ENCODE data around the gene CFL1.

Gene CFL1

DNA sequence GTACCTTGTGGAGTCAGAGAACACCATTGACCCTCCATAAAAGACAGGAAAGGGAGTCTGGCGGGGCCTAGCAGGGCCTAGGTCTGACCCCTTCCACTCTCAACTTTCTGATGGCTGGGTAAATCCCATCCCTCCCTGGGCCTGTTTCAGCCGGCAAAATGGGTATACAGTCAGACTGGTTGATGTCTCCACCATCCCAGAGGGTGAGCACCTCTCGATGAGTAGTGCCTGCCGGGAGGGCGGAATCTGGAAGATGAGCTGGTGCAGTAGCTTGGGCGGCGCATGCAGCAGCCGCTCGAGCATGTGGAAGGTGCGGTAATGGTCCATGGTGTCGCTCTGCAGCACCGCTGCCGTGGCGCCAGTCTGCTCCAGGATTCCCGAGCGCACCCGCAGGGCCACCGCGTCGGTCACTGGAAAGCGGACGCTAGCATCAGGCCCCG is 29.8 kb upstream of the CFL1 start:
- DNase-seq: no peak

DNA sequence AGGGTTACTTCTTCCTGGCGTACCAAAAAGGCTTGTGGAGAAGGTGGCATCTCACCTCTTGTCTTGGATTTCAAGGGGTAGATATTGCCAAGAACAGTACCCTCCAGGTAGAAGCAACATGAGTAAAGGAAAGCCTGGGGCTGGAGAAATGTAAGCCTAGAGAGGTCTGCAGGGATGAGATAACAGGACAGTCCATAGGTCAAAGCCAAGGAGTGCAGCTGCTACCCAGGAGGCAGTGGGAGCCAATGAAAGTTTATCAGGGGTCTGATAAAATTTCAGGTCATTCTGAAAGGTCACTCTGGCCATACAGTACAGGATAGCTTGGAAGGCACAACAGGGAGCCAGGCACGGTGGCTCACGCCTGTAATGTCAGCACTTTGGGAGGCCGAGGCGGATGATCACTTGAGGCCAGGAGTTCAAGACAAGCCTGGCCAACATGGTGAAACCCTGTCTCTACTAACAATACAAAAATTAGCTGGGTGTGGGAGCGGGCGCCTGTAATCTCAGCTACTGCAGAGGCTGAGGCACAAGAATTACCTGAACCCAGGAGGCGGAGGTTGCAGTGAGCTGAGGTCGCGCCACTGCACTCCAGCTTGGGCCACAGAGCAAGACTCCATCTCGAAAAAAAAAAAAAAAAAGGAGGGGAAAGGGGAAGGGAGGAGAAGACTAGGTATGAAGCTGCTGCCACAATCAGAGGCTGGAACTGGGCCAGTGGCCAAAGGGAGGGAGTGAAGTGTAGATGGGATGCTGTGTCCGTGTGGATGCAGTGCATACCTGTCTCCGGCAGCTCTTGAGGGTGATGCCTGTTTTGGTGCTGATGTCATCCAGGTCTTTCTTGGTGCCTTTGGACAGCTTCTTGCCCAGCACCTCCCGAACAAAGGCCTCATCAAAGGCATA is 29.1 kb upstream of the CFL1 start:
- no peak for DNase-seq

DNA sequence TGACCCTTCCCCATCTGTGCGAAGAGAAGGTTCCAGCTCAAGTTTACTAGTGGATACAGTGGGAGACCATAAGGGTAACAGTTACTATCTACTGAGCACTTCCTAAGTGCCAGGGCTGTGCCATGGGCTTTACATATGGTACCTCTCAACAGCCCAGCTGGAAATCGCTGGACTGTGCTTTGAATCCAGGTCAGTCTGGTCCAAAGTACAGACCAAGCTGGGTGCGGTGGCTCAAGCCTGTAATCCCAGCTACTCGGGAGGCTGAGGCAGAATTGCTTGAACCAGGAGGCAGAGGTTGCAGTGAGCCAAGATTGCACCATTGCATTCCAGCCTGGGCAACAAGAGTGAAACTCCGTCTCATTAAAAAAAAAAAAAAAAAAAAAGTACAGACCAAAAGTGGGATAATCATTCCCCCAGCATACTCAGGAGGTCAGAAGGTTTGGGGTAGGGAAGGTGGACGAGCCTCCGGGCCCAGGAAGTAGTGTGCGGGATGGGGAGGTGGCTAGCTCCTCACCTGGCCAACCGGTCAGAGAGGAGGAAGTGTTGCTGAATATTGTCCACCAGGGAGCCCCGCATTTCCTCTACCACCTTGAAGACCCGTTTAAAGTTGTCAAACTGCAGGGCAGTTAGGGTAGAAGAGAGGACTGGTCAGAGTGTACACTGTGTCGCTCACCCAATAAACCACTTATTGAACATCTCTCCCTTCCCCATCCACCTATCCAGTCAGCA is 28.0 kb upstream of the CFL1 start:
- DNase-seq: no peak

DNA sequence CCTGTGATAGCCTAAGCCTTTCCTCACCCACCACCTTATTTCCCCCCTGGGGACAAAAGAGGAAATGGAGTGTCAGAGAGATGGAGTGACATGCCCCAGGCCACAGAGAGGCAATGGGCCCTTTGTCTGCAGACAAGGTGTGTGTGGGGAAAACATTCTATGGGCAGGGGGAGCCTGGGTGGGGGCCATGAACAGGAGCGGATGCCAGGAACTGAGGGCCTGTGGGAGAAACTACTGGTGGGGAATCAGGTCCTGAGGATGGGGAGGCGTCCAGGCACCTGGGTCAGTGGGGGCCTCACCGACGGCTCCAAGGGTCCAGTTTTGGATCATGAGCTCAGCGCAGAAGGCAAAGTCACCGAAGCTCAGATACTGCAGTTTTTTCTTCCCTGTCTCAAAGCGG is 27.3 kb upstream of the CFL1 start:
- DNase-seq: no peak

DNA sequence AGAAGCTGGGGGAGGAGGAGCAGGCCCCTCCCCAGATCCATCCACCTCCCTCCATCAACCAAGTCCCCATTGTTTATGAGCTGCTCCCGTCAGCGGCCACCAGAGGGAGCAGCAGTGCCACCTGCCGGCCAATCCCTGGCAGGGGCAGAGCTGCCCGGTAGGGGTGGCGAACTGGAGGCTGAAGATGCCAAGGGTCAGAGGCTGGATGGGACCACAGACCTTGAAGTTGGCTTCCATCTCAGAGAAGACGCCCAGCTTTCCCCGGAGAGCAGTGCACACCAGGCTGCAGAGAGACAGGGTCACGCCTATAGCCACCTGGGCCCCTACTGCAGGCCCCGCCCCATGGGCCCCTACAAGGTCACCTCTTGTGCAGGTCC is 26.7 kb upstream of the CFL1 start:
- peak; percentile 41 for DNase-seq

DNA sequence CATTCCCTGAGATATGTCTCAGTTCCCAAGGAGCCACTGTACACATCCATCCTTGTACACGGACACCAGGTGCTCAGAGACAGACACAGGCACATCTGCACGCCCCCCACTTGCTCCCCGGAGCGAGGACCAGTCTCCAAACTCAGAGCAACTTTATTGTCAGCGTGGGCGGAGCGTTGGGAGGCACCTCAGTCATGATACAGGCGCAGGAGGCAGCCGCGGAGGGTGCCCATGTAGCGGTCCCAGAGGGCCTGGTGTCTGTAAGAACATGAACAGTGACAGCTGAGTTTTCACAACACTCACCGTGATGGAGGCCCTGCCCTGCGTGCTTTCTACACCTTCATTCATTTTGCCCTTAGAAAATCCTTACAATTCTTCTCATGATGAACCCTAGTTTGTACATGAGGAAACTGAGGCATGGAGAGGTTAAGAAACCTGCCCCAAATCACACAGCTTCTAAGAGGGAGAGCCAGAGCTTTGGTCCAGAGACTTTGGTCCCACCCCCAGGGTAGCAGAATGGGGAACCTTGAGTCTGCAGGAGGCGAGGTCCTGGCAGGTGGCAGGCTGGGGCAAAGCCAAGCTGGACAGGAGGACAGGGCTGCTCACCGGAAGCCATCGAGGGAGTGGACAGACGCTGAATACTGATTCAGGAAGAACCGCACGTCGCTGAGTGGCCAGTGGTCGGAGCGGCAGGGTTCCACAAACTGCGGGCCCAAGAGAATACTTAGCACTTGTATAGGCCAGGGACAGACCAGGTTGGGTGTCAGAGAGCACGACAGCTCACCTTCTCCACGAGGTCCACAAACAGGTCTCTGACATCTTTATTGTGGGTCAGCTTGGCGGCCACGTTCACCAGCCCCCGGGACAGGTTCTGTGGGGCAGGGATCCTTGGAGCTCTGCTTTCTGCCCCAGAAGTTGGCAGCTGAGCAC is 26.1 kb upstream of the CFL1 start:
- no peak for DNase-seq

DNA sequence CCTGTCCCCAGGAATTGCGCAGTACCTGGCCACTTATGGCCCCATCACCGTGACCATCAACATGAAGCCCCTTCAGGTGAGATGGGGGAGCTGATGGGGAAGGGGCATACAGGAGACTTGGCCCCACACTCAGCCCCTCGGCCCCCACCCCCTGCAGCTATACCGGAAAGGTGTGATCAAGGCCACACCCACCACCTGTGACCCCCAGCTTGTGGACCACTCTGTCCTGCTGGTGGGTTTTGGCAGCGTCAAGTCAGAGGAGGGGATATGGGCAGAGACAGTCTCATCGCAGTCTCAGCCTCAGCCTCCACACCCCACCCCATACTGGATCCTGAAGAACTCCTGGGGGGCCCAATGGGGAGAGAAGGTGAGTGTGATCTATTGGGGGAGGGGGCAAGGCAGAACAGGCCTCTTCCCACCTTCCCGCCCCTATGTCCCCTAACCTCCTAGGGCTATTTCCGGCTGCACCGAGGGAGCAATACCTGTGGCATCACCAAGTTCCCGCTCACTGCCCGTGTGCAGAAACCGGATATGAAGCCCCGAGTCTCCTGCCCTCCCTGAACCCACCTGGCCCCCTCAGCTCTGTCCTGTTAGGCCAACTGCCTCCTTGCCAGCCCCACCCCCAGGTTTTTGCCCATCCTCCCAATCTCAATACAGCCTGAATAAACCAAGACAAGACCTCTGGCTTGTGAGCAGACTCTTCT is 25.2 kb upstream of the CFL1 start:
- DNase-seq: no peak

DNA sequence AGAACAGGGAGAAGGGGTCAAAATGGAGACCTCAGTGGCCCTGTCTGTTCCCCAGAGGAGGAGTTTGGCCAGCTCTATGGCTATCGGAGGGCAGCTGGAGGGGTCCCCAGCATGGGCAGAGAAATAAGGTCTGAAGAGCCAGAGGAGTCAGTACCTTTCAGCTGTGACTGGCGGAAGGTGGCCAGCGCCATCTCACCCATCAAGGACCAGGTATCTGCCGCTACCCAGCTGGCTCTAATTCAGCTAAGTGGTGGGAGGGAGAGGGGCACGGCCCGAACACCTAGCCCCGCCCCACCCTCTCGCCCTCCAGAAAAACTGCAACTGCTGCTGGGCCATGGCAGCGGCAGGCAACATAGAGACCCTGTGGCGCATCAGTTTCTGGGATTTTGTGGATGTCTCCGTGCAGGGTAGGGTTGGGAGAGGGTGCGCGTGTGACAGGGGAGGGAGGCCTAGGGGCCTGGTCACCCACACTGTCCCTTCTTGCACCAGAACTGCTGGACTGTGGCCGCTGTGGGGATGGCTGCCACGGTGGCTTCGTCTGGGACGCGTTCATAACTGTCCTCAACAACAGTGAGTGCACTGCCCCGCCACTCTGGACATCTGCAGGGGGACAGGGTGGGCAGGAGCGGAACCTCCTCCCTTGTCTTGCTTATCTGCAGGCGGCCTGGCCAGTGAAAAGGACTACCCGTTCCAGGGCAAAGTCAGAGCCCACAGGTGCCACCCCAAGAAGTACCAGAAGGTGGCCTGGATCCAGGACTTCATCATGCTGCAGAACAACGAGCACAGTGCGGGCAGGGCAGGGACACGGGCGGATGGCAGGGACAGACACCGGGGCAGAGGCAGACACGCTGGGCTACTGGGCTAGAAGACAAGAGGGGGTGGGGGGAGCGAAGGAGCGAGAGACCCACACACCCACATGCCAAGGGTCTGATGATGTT is 24.4 kb upstream of the CFL1 start:
- no peak for DNase-seq

DNA sequence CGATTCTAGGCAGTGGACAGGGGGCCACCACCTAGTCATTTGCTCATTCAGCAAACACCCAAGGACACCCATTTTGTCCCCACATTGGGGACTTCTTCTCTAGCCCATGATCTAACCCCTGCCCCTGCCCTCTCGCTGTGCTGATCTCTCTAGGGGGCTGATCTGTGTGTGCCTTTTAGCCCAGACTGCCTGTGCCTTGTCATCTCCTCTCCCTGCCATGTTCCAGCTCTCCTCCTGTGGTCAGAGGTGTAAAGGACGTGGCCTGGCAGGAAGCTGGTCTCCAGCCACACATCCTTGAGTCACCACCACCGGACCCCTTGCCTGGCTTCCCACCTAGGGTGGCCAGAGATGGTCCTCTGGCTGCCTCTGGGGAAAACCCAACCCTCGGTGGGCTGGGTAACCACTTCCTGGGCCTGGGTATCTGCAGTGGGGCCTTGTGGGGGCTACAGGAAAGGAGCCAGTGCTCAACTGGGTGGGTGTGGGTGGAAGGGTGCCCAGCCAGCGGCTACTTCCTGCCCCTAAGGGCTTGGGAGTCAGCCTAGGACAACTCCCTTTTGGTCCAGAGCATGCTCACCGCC is 23.0 kb upstream of the CFL1 start:
- DNase-seq: no peak

DNA sequence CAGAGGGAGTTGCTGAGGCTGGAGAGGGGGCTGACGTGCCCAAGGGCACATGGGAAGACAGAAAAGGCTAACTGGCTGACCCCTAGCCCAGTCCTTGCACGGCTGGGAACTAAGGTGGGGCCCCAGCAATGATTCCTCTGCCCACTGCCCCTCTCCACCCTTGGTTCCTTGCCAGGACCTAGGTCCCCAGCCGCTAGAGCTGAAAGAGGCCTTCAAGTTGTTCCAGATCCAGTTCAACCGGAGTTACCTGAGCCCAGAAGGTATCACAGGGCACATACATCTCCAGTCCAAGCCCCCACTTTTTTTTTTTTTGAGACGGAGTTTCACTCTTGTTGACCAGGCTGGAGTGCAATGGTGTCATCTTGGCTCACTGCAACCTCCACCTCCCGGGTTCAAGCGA is 22.0 kb upstream of the CFL1 start:
- no peak for DNase-seq

DNA sequence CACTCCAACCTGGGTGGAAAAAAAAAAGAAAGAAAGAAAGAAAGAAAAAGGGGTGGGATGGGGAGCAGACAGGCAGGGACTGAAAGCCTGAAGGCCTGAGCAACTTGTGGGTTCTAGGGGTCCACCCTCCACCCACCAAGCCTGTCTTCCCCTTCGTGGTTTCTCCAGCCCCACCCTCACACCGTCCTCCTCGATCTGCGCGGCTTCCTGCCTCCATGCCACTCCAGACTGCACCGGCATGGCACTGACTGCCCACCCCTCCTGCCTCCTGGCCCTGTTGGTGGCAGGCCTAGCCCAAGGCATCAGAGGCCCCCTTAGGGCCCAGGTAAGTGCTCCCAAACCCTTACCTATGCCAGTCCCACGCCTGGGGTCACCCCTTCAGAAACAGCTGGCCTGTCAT is 21.6 kb upstream of the CFL1 start, which contains the start of gene CTSW:
TSS of gene CTSW (plus strand) at position 221 of the 400 bp plus-strand sequence. CDS start at position 239, 18 bp downstream.
- no peak for DNase-seq

DNA sequence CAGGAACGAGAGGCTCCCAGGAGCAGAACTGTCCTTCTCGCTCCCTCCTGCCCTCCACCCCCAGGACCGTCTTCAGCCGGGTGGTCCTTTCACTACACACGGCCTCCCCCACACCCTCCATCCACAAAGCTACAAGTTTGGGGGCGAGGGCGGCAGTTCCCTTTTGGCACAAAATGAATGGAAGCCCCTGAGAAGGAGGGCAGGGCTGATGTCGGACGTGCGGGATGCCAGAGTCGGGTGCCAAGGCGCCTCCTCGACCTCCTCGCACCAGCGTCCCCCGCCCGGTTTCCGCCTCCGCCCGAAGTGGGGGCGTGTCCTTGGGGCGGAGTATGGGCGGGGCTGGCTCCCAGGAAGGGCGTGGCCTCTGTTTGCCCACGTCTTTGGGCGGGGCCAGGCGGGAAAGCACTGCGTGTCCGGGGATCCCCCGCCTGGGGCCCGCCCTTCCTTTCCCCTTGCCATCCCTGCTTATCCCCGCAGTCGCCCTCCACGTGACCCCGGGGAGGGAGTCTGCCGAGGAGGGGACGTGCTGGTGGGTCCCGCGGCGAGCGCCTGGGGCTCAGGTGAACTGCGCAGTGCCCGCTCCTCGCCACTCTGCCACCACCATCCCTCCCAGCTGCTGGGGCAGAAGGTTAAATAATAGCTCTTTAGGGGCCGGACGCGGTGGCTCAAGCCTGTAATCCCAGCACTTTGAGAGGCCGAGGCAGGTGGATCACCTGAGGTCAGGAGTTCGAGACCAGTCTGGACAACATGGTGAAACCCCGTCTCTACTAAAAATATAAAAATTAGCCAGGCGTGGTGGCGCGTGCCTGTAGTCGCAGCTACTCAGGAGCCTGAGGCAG is 15.6 kb upstream of the CFL1 start:
- DNase-seq: peak; percentile 86

DNA sequence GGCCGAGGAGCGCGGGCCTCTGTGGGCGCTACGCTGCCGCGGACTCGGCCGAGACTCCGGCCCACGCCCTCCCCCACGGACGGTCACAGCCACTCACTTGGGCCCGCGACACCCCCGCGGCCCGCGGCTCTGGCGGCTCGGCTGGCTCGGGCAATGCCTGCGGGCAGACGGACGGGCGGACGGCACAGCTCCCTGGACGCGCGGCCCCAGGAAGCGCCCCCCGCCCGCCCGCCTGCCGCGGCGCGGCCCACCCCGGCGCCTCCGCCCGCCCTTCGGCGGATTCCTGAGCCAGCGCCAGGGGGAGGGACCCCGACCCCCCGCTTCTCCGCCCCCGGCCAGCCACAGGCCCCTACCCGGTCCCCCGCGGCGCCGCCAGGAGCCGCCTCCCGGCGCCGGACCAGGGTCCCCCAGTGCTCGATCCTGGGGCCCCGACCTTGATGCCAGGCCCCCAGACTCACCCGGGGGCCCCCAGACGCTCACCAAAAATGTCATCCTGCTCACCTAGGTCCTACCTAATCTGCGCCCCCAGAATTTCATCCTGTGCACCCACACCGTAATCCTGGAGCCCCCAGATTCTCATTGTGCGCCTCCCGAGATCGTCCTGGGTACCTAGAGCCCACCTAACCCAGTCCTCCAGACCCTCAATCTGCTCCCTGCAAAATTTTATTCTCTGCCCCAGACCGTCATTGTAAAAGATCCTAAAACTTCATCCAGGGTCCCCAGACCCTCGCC is 14.8 kb upstream of the CFL1 start, which contains the start of gene EFEMP2:
TSS of gene EFEMP2 (minus strand) at position 215 of the 732 bp plus-strand sequence. CDS start 446 bp downstream, outside the sequence.
- no peak for DNase-seq

DNA sequence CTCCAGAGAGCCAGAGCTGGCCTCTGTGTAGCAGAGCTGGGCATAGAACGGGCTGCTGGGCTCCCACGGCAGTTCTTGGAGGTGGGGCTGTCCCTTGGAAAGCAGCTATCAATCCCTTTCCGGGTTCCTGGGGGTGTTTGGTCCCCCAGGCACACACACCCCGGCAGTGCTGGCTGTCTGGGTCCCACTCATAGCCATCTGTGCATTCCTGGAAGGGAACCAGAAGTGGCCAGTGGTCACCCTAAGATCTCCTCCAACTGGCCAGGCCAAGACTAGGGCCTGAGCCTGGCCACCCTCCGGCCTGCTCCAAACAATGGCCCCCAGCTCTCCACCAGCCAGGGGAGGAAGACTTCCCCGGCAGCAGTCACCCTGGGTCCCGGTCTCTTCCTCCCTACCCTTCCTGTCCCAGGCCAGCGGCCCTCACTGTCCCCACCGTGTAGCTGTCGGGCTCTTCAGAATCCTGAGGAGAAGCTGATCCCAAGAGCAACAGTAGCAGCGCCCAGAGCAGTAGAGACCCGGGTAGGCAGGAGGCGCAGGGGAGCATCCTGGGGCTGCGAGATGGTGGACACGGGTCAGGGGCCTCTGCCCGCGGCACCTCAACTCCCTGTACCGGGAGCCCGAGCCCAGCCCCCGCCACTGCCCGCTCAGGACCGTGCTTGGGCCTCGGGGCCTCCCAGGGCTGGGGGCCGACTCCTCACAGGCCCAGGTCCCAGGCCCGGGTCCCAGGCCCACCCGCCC is 14.0 kb upstream of the CFL1 start:
- no peak for DNase-seq

DNA sequence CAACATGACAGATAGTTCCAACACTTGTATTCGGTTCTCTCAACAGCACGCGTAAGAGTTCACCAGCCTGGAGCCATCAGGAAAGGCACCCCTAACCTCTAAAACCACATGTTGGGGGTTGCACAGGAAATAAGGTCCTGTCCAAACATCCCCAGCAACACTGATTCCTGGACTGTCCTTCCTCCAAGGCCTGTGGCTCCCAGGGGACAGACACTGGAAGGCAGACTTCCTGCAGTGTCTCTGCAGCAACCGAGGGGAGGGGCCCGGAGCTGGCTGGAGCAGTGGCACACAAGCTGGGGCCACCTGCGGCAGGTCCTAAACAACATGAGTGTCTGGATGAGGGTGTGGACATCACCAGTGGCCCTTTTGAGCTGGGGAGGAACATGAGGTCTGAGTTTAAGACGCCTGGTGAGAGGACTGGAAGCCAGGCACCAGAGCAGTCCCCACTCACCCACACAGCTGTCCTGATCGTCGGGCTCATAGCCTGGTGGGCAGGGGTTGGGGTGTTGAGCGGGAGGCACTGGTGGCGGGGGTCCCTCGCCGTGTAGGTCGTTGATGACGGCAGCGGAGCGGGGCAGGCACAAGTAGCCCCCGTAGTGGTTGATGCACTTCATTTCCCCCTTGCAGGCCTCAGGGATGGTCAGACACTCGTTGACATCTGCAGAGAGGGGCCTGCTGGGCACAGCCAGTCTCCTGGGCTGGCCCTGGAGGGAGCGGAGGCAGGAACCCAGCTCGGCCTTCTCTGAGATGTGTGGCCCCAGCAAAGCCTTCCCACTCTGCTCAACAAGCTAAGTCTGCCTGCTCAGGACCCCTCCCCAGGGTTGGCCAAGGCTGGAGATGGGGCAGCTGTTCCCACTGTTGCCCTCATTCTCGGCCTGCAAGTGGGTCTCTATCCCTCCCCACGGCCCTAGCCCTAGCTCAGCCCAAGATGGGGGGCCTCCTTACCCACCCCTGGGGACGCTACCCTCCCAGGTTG is 13.0 kb upstream of the CFL1 start:
- peak; percentile 66 for DNase-seq

DNA sequence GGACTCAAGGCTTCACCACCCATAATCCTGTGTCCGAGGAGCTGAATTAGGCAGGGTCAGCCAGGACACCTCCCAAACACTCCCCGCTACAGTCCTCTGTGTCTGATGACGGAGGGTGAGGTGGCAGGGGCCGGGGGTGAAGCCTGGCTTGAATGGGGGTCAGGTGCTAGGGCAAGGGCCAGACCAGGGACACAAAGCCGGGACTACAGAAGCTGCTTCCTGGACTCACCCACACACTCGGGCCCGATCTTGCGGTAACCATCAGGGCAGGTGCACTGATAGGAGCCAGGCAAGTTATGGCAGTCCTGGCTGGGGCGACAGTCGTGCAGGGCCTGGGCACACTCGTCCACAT is 12.3 kb upstream of the CFL1 start:
- DNase-seq: no peak
